Nucleus accumbens (tissue), 56 donors: ENCODE results near the gene DEFB115.
"Not testable (repeated sequence)": the region's sequence is repeated elsewhere in the genome, so short reads cannot be mapped to it uniquely, and the experiment has no call there.

Source experiments
- DNase-seq, 56 donors: peaks; one replicate each; lab custom pipeline; 2025; lab: John Stamatoyannopoulos, UW

DEFB115 gene

DNA sequence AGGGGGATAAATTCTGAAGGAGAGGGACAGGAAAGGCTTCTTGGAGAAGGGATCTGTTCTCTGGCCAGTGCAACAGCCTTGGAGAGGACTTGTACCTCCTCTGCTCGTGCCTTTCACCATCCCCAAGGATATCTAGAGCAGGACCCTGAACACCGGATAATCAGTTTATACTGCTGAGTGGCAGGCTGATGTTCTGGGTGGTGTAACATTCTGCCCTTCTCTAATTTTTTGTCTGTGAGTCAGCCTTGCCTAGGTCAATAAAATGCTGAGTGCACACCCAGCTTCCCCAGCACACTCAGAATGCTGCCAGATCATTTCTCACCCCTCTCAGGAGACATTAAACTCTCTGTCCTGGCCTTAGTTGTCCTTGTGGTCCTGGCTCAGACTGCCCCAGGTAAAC lies at the start of gene DEFB115:
Gene DEFB115, plus strand, starts transcription at position 301 of the 400 bp plus-strand sequence. Its CDS starts 0 bp downstream, at position 301.
- DNase-seq, result no peak

DNA sequence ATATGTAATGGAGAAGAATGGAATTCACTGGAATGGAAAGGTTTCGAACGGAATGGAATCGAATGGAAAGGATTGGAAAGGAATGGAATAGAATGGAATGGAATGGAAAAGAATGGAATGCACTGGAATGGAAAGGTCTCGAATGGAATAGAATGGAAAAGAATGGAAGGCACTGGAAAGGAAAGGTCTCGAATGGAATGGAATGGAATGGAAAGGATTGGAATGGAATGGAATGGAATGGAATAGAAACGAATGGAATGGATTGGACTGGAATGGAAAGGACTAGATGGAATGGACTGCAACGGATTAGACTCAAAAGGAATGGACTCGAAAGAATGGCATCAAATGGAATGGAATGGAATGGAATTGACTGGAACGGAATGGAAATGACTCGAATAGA lies 20.5 kb upstream of the DEFB115 start:
- no peak for DNase-seq

GRCh38 chr20:31237763-31238162 lies 19.7 kb upstream of the DEFB115 start:
- no peak for DNase-seq

- DNase-seq, result no peak
These were observed 18.3 kb upstream of the DEFB115 start for GRCh38 chr20:31239139-31239538.

DNA sequence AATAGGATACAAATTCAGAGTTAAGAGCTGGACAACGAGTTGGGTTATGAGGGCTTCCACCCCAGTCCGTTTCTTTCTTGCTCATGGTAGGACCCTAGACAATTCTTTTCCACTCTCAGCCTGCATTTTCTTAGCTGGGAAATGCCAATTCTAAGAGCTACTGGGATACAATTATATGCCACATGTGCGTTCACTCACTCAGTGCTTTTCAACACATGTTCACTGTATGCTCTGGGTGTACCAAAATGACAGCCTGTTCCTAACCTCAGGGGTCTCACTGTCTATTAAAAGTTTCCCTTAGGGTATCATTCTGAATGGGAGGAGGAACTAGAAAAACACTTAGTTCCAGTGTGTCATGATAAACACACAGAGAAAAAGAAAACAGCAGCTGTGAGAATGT lies 505 bp upstream of the DEFB115 start:
- no peak for DNase-seq

- DNase-seq, result no peak
These were observed 3.0 kb downstream of the DEFB115 start for GRCh38 chr20:31260326-31260932.

- DNase-seq, result no peak
These were observed 17.0 kb downstream of the DEFB115 start for GRCh38 chr20:31274441-31274840.

DNA sequence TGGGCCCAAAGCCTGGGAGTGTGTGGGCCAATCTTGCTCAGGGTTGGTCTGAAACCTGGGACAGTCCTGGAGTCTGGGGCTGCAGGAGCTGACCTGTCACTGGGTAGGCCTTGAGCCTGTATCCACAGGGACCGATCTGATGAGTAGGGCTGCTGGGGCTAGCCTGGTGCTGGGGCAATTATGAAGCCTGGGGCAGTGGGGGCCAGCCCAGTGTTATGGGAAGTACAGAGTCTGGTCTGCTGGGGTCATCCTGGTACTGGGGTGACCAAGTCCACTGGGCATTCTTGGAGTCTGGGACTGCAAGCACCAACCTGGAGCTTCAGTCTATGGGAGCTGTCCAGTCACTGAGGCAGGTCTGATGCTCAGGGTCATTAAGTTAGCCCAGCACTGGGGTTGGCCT lies 20.7 kb downstream of the DEFB115 start:
- no peak for DNase-seq

- DNase-seq, result not testable (repeated sequence)
These were observed 27.5 kb downstream of the DEFB115 start for GRCh38 chr20:31284964-31285363.

DNA sequence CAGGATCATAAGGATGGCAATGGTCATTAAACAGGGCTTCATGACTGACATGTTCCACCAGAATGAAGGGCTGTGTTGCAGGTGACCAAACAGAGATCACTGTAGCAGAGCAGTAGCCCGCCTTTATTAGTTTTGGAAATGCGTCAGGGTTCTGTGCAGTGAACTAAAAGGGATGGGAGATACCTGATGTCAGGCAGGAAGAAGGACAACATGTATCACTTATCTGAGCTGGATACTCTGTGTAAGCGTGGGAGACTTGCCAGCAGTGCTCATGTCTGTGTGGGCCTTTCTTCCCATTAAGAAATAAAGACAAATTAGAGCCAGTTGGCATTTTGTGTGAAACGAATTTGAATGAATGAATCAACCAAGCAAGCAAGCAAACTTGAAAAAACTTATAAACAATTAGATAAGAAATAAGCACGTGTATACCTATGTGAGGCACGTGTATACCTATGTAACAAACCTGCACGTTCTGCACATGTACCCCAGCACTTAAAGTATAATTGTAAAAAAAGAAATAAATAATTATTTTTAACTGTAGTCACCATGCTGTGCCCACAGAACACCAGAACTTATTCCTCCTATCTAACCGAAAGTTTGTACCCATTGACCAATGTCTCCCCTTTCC lies 51.2 kb downstream of the DEFB115 start, which contains the start of gene DEFB116:
Gene DEFB116, minus strand, starts transcription at position 51 of the 628 bp plus-strand sequence. Its CDS starts 0 bp downstream, at position 51.
- no peak for DNase-seq
